Measurements from ENCODE around the gene MSTO1. TPM values are rescaled to one million over a fixed set of nuclear protein-coding genes. Genes with fewer than 3 reads are reported as not detected.

Gene MSTO1
- total RNA-seq, 3 donors from 2014 or later: 21.2 to 24.1 (median 23.1) TPM

Other genes starting within 250 kb of the MSTO1 start
- gene ASH1L, start 47.4 kb upstream of the MSTO1 start, total RNA-seq: 100 to 1,000 TPM in 1 of 3 donors, 10 to 100 TPM in 2; 50.4 to 100 (median 64.4) TPM
- 100 to 1,000 TPM in 1 of 3 donors, 10 to 100 TPM in 2; 55.8 to 114 (median 56.7) TPM for gene YY1AP1, start 78.6 kb downstream of the MSTO1 start, total RNA-seq
- 10 to 100 TPM; 75.8 to 91.4 (median 87.1) TPM for gene DAP3, start 78.9 kb downstream of the MSTO1 start, total RNA-seq
- gene GON4L, start 247.0 kb downstream of the MSTO1 start, total RNA-seq: 10 to 100 TPM; 38.7 to 63.0 (median 54.3) TPM
- 10 to 100 TPM in 1 of 3 donors, 1 to 10 TPM in 2; 1.6 to 18.4 (median 3.2) TPM for gene SYT11, start 249.3 kb downstream of the MSTO1 start, total RNA-seq